CD4-positive, alpha-beta T cell treated with Interleukin-15 for 1 hour (primary cell): ENCODE measurements around the gene PPRC1.

Source experiments
- DNase-seq: peaks from one replicate; pipeline ENCODE4 v3.0.0-alpha.2; 2020

Gene PPRC1

DNA sequence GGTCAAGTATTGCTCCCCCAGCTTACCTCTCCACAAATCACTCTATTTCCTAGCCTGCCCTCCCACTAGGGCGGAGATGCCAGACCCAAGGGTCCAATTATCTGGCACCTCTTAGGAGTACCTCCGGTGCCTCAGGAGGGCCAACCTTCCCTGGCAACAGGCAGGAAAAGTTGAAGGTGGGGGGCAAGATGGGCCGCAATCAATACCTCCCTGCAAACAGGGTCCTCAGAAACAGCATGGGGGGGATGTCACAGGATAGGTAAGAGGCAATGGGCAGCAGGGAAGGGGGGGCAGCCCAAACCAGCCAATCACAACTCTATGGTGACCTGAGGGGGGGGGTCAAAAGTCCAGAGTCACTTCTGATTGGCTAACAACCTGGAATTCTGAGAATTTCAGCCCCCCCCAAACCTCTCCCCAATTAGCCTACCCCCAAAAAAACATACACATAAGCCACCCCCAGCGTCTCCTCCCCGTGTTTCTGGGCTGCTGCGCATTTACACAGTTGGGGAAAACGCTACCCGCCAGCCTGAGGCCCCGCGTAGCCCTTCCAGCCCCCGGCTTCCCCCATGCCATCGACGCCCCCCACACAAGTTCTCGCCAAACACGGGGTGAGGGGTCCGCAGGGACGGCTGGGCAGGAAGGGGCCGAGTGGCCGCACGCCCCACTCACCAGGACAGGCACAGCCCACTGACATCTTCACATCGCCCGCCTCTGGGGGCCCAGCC lies 13.3 kb upstream of the PPRC1 start:
- DNase-seq = peak; percentile 71

DNA sequence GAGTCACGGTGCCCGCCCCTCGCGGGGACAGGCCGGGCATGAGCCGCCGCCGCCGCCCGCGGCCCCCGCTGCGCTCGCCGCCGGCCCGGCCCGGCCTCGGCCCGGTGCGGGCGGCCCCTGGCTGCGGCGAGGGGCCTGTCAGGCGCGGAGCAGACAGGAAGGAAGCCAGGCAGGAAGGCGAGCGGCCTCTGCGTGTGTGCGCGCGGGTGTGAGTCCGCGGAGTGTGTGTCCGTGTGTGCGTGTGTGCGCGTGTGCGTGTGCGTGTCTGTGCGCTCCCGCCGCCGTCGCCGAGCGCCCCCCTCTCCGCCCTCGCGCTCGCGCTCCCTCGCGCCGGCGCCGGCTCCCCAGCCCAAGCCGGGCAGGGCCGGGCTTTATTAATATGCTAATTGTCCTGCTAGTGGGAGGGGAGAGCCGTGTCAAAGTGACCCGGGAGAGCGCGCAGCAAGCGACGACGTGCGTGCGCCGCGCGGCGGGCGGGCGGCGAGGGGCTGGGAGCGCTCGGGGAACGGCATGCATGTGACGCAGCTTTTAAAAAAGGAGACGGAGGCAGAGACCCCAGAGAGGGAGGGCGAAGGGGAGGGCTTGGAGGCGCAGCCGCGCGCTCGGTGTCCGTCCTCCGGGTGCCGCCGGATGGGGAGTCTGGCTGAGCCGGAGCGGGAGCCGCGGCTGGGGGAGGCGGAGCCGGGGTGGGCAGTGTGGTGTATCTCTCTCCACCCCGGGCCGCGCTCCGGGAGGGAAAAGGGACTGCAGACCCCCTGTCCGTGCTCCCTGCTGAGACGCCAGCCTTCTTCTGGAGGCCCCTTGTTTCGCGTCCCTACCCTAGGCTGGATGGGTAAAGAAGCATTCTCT lies 12.5 kb upstream of the PPRC1 start, which contains the start of gene LDB1:
Gene LDB1, minus strand, starts transcription at position 227 of the 849 bp plus-strand sequence. CDS start 258 bp downstream, outside the sequence.
- DNase-seq = peak; percentile 81

DNA sequence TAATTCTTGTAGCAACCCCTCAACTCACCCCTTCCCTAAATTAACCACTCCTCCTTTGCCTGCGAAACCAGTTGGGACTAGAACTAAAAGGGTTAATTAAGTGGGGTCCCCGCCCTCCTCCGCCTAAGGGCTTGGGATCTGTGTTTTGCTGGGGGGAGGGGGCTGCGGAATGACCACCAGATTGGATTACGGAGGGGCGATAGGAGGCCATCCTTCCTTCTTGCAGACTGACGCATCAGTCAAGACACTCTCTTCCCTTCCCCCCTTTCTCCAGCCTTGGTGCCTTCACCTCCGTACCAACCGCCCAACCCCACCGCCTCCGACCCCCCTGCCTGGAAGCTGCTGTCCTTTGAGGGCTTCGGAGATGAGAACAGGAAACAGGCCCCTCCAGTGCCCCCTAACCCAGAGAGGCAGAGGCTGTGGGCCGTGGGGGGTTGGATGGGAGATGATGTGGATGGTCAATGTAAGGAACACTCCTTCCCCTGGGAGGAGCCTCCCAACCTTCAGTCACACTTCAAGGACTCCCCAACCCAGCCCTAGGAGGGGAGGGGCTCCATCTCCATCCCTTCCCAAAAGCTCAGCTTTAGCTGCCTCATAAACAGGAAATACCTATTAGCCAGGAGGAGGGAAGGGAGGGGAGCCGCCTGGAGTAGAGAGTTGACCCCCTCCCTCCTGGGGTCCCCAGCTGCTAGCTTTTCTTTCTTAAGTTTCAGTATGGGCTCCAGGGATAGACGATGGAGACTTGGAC lies 11.7 kb upstream of the PPRC1 start:
- DNase-seq = no peak

DNA sequence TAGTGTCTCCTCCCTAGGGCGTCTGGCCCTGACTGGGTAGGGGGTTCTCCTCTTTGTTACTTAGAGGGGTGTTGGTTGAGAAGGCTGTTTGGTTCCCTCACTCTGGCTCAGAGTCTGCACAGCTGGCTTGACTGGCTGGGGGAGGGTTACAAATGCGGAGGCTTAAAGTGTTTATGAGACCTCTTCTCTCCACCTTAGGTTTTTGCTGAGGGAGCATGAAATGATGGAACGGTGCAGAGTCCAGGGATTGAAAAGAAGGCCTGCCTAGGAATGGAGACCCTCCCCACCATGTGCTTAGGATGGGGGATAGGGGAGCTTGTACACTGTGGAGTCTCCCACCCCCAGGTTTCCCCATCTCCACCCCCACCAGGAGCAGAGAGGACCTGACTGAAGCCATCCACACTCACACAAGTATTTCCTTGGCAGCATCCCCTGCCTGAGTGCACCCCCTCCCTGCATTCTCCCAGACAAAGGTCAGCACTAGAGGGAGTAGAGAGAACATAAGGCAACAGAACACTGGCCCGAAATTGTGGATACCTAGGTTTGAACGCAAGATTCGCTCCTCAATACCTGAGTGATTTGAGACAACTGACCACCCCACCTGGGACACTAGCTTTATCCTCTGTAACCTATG lies 11.0 kb upstream of the PPRC1 start:
- no peak for DNase-seq

DNA sequence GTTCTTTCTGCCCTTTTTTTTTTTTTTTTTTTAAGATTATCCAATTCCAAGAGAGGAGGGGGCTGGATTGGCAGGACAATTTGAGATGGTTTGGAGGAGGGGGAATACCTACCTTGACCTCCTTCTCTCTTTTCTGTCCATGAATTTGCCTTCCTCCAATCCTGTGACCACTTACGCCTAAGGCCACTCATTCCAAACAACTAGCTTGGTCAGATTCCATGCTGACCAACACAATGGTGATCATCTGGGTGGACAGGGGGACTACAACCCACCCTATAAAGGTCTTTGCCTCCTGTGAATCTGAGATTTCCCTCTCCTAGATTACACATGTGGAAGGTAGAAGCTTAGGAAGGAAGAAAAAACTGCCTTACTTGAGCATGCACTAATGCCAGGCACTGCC lies 10.4 kb upstream of the PPRC1 start:
- DNase-seq = no peak

DNA sequence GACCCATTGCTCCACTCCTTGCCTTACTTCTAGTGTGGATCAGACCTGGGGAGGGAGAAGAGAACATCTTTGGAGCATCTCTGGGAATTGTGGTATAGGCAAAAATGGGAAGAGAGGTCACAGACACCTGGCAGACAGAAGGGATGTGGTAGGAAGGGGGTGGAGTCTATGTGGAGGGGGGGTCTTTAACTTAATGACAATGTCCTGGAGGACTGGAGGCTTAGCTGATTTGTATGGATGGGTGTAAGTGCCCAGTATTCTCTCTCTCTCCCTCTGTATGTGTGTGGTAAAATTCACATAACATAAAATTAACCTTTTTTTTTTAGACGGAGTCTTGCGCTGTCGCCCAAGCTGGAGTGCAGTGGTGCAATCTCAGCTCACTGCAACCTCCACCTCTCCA lies 9.6 kb upstream of the PPRC1 start:
- no peak for DNase-seq

DNA sequence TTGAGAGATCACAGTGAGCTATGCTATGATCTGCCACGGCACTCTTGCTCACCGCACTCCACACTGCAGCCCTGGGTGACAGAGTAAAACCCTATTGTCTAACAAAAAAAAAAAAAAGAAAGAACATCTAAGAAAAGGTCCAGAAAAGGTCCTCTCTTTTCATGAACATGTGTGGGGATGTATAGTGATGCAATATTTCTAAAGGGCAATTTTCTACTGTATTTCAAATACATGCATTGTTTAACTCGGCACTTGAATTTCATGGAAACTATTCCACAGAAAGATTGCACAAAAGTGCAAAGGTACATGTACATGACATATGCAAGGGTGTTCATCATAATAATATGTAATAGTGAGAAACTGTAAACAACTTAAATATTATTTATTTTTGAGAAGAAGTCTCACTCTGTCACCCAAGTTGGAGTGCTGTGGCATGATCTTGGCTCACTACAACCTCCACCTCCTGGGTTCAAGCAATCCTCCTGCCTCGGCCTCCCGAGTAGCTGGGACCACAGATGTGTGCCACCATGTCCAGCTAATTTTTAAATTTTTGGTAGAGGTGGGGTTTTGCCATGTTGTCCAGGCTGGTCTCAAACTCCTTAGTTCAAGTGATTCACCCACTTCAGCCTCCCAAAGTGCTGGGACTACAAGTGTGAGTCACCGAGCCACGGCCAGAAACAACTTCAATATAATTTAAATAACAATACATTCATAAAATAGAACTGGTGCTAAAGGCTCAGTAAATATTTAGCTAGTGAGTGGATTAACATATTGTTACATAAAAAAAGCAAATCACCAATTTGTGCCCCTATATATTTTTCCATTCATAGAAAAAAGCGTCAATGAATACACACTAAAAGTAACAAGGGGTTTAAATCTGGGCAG lies 1.3 kb upstream of the PPRC1 start:
- no peak for DNase-seq

DNA sequence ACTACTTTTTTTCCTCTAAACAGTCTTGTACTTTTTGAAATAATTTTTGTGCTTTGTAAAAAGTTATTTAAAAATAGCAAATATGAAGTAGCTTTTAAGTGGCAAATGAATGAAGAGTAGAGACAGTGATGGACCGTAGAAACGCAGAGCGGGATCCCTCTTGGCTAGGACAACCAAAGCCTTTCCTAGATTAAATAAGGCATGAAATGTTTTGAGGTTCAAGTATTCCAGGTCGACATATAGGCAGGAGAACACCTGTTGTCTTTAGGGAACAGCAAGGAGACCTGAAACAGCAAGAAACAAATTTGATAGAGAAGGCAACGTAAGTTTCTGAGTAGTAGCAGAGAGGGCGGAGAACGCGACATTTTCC lies 662 bp upstream of the PPRC1 start:
- DNase-seq = no peak

DNA sequence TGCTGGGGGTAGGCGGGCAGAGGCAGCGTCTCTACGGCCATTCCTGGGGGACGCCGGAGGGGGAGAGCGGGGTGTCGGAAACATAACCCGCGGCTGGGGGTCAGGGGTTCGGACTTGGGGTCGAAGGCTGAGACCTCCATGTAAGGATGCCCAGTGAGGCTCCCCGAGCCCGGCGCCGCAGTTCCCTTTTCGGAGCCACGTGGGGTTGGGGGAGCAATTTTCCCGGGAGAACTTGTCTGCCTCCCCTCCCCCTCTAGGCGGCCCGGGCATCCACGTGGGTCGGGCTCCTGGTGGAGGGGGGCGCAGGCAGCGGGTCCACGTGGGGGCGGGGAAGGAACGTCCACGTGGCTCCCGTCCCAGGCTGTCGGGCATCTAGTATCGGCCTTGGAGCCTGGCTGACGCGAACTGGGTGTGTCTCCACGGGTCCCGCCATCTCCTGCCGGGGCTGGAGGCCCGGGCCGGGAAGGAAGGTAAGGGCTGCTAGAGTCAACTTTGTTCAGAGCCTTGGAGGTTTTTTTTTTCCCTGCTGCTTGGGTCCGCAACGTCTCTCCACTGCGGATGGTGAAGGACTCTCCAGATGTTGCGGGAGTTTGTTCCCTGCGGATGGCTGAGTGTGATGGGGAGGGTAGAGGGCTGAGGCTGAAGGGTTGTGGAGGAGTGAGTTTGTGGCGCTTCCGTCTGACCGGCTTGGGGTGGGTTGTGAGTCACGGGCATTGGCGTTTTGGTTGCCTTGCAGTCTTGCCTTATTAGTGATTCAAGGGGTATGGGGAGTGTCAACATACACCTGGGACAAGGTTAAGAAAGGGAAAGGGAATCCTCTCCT lies 744 bp downstream of the PPRC1 start:
- peak; percentile 53 for DNase-seq

DNA sequence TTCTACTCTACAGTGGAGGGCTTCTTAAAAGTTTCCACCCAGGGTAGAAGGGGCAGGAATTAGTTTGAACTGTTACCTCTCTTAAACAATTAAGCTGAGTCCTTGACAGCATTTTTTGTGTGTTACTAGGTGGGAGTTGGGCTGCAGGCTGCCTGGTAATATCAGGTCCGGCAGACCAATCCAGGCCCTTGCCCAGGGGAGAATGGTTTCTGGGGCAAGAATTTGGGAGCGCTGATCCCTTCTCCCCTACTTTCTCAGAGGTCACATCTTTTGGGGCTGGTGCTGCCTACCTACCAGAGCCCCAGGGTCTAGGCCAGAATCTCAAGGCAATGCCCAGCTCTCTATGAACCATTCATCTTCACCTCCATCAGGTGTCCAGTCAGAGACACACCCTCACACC lies 1.6 kb downstream of the PPRC1 start:
- DNase-seq = no peak

DNA sequence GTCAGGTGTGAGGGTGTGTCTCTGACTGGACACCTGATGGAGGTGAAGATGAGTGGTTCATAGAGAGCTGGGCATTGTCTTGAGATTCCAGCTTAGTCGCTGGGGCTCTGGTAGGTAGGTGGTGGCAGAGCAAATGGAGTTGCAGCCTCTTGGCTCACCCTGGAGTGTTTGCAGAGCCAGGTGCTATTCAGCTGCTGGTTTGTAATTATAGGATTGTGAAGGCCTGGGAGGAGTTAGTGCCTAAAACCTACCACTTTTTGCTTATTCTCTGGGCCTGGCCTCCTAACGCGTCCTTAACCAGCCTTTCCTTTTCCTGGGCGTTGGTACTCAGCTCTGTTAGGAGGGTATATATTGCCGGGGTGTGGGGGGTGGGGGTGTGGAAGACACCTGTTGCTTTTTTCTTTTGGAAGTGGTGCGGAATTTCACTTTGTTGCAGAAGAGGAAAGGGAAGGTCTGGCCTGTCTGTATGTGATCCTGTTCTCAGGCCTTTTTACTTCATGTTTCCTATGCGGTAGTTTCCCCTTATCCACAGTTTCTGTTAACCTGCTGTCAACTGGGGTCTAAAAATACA lies 3.2 kb downstream of the PPRC1 start:
- no peak for DNase-seq

DNA sequence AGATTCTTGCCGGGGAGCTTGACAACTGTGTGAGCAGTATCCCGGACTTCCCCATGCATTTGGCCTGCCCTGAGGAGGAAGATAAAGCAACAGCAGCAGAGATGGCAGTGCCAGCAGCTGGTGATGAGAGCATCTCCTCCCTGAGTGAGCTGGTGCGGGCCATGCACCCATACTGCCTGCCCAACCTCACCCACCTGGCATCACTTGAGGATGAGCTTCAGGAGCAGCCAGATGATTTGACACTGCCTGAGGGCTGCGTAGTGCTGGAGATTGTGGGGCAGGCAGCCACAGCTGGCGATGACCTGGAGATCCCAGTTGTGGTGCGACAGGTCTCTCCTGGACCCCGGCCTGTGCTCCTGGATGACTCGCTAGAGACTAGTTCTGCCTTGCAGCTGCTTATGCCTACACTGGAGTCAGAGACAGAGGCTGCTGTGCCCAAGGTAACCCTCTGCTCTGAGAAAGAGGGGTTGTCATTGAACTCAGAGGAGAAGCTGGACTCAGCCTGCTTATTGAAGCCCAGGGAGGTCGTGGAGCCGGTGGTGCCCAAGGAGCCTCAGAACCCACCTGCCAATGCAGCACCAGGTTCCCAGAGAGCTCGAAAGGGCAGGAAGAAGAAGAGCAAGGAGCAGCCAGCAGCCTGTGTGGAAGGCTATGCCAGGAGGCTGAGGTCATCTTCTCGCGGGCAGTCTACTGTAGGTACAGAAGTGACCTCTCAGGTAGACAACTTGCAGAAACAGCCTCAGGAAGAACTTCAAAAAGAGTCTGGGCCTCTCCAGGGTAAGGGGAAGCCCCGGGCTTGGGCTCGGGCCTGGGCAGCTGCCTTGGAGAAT lies 6.7 kb downstream of the PPRC1 start:
- no peak for DNase-seq

DNA sequence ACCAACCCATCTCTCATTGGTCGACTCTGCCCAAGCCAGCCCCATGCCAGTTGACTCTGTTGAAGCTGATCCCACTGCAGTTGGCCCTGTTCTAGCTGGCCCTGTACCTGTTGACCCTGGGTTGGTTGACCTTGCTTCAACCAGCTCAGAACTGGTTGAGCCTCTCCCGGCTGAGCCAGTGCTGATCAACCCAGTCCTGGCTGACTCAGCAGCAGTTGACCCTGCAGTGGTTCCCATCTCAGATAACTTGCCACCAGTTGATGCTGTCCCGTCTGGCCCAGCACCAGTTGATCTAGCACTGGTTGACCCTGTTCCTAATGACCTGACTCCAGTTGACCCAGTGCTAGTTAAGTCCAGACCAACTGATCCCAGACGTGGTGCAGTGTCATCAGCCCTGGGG lies 7.4 kb downstream of the PPRC1 start:
- DNase-seq = no peak

DNA sequence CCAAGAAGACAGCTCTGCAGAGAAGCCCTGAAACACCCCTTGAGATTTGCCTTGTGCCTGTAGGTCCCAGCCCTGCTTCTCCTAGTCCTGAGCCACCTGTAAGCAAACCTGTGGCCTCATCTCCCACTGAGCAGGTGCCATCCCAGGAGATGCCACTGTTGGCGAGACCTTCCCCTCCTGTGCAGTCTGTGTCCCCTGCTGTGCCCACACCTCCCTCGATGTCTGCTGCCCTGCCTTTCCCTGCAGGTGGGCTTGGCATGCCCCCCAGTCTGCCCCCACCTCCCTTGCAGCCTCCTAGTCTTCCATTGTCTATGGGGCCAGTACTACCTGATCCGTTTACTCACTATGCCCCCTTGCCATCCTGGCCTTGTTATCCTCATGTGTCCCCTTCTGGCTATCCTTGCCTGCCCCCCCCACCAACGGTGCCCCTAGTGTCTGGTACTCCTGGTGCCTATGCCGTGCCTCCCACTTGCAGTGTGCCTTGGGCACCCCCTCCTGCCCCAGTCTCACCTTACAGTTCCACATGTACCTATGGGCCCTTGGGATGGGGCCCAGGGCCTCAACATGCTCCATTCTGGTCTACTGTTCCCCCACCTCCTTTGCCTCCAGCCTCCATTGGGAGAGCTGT lies 8.2 kb downstream of the PPRC1 start:
- DNase-seq = no peak

DNA sequence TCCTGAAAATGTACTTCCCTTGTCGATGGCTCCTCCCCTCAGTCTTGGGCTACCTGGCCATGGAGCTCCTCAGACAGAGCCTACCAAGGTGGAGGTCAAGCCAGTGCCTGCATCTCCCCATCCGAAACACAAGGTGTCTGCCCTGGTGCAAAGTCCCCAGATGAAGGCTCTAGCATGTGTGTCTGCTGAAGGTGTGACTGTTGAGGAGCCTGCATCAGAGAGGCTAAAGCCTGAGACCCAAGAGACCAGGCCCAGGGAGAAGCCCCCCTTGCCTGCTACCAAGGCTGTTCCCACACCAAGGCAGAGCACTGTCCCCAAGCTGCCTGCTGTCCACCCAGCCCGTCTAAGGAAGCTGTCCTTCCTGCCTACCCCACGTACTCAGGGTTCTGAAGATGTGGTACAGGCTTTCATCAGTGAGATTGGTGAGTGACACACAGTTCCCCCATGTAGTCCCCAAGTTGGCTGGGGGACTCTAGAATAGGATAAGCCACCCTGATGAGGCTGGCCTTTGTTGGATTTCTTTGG lies 8.8 kb downstream of the PPRC1 start:
- DNase-seq = no peak

DNA sequence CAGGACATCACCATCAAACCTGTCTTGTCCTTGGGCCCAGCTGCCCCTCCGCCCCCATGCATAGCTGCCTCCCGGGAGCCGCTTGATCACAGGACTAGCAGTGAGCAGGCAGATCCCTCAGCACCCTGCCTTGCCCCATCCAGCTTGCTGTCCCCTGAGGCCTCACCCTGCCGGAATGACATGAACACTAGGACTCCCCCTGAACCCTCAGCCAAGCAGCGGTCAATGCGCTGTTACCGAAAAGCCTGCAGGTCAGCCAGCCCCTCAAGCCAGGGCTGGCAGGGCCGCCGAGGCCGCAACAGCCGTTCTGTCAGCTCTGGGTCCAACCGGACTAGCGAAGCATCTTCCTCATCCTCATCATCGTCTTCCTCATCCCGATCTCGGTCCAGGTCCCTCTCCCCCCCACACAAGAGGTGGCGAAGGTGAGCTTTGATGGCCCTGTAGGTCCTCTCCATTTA lies 14.2 kb downstream of the PPRC1 start:
- DNase-seq = no peak

DNA sequence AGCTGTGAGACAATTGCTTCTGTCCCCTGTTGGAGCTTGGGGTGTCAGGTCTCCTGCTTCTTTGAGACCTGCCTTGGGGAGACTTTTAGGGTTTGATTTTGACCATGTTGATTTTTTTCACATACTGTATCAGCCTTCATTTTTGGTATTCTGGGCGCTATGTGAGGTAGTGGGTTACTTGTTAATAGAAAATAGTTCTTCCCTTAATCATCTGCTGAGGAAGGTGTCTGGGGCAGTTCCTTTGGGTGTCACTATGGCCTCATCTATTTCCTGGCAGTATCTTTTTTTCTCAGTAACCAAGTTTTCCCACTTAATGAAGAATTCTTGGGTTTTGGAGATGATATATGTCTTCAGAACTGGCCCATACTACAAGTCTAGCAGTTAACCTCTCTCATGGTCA lies 14.7 kb downstream of the PPRC1 start:
- no peak for DNase-seq

DNA sequence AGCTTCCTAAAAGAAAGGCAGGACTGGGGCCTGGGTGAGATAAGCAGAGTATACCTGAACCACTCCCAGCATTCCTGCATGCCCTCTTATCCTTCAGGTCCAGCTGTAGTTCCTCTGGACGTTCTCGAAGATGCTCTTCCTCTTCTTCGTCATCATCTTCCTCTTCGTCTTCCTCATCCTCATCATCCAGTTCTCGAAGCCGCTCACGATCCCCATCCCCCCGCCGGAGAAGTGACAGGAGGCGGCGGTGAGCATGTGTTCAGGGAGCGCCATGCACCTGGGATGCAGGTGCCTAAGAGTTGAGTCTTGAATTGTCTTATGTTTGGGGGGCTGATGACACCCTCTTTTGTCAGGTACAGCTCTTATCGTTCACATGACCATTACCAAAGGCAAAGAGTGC lies 15.4 kb downstream of the PPRC1 start:
- DNase-seq = no peak
